Hepatocyte (in vitro differentiated cells): ENCODE measurements around the gene CCNT1. TPM values are rescaled to one million over a fixed set of nuclear protein-coding genes. Genes with fewer than 3 reads are reported as not detected.

ENCODE experiments used
- DNase-seq: peaks from one replicate; pipeline ENCODE4 v3.0.0-alpha.2; 2016; ENCODE audit warnings: low spot score
- H2AFZ ChIP-seq: fragments of 200-600 bp; sonication (generic); 2 replicates; pipeline ENCODE4 v1.6.0; 2016; ENCODE audit warnings: antibody characterized with exemption, mild to moderate bottlenecking
- H3K27ac ChIP-seq: fragments of 200-600 bp; sonication (generic); 2 replicates; pipeline ENCODE4 v1.5.1; 2016; ENCODE audit warnings: mild to moderate bottlenecking
- H3K27me3 ChIP-seq: fragments of 200-600 bp; sonication (generic); 2 replicates; pipeline ENCODE4 v1.6.1; 2016
- H3K36me3 ChIP-seq: fragments of 200-600 bp; sonication (generic); replicated peaks from 2 replicates; pipeline ENCODE4 v1.5.1; 2016; ENCODE audit warnings: low read depth; ENCODE audit not compliant: insufficient read depth
- H3K4me1 ChIP-seq: fragments of 200-600 bp; sonication (generic); 2 replicates; pipeline ENCODE4 v1.5.1; 2016; ENCODE audit warnings: mild to moderate bottlenecking, moderate library complexity; ENCODE audit not compliant: insufficient read depth
- H3K4me2 ChIP-seq: fragments of 200-600 bp; sonication (generic); 2 replicates; pipeline ENCODE4 v1.6.0; 2016
- H3K4me3 ChIP-seq: fragments of 200-600 bp; sonication (generic); 2 replicates; pipeline ENCODE4 v1.5.1; 2016; ENCODE audit warnings: mild to moderate bottlenecking
- H3K79me2 ChIP-seq: fragments of 200-600 bp; sonication (generic); 2 replicates; pipeline ENCODE4 v1.6.0; 2017; ENCODE audit warnings: mild to moderate bottlenecking
- H3K9me2 ChIP-seq: fragments of 200-600 bp; sonication (generic); replicated peaks from 2 replicates; pipeline ENCODE4 v1.6.0; 2017; ENCODE audit warnings: mild to moderate bottlenecking; ENCODE audit not compliant: insufficient read depth
- H3K9me3 ChIP-seq: fragments of 200-600 bp; sonication (generic); 2 replicates; pipeline ENCODE4 v1.5.1; 2016; ENCODE audit warnings: low read depth, mild to moderate bottlenecking
- H4K20me1 ChIP-seq: fragments of 200-600 bp; sonication (generic); 2 replicates; pipeline ENCODE4 v1.6.0; 2016; ENCODE audit warnings: mild to moderate bottlenecking; ENCODE audit not compliant: insufficient read depth, poor library complexity, severe bottlenecking
- CTCF ChIP-seq: fragments of 200-600 bp; sonication (generic); IDR thresholded peaks from 2 replicates; pipeline ENCODE4 v1.5.1; 2016; ENCODE audit warnings: antibody characterized with exemption, mild to moderate bottlenecking; ENCODE audit not compliant: poor library complexity
- EZH2 ChIP-seq: fragments of 200-600 bp; sonication (generic); IDR thresholded peaks from 2 replicates; pipeline ENCODE4 v1.6.1; 2016; ENCODE audit warnings: antibody characterized with exemption, mild to moderate bottlenecking, borderline replicate concordance
- EZH2phosphoT487 ChIP-seq: fragments of 200-600 bp; sonication (generic); IDR thresholded peaks from one replicate; pipeline ENCODE4 v1.6.1; 2018; ENCODE audit warnings: antibody characterized with exemption, mild to moderate bottlenecking, low read depth, moderate library complexity; ENCODE audit not compliant: unreplicated experiment, severe bottlenecking
- WGBS: methylation state at CpG from one replicate; pipeline ENCODE4 v1.1.6; 2016; ENCODE audit warnings: low lambda C conversion rate; ENCODE audit errors: missing lambda C conversion rate; 5-methylcytosine and 5-hydroxymethylcytosine counted together
- polyA plus RNA-seq: library from polyadenylated mRNA; unstranded; fragments of >200 nt; fragmentation: Nextera tagmentation; extraction: Ambion mirVana; gene quantifications from 2 replicates; pipeline ENCODE4 v1.2.1, GENCODE V29; 2016
- total RNA-seq: library from RNA; depleted of rRNA; stranded (reverse); fragments of >200 nt; gene quantifications from 2 replicates; pipeline ENCODE4 v1.2.3, GENCODE V29; 2014

The CCNT1 gene
- total and polyA plus RNA-seq, 2 experiments from 2014 or later = 5.2 to 27.0 TPM

GRCh38 chr12:48758737-48759136 lies 42.2 kb upstream of the CCNT1 start:
- TF ChIP-seq CTCF (no peak), EZH2 (no peak), EZH2phosphoT487 (no peak)
- no peak for DNase-seq

GRCh38 chr12:48758186-48758585 lies 41.7 kb upstream of the CCNT1 start:
- Histone ChIP-seq H3K9me3 (no peaks in the 10 kb centered on the region), H3K36me3 (no peaks in the 10 kb centered on the region), H3K79me2 (no peaks in the 10 kb centered on the region), H2AFZ (peak overlapping the region; percentile 47), H3K4me2 (peak overlapping the region; percentile 29), H3K27ac (peak overlapping the region; percentile 79), H3K4me1 (no peaks in the 10 kb centered on the region), H3K27me3 (no peaks in the 10 kb centered on the region), H3K4me3 (no peak overlapping the region), H3K9me2 (no peaks in the 10 kb centered on the region), H4K20me1 (no peaks in the 10 kb centered on the region)
- no peak for TF ChIP-seq EZH2
- TF ChIP-seq EZH2phosphoT487 = no peak
- TF ChIP-seq CTCF = no peak
- 76% methylated on average over 4 of the region's 4 CpGs for WGBS
- DNase-seq = no peak

More at GRCh38 chr12:48758737-48759136, 42.2 kb upstream of the CCNT1 start:
- peak overlapping the region; percentile 47 for H2AFZ ChIP-seq
- H3K27ac ChIP-seq = peak overlapping the region; percentile 79
- peak overlapping the region; percentile 29 for H3K4me2 ChIP-seq
- no peaks in the 10 kb centered on the region for H3K9me3 ChIP-seq
- no peaks in the 10 kb centered on the region for H3K79me2 ChIP-seq
- no peaks in the 10 kb centered on the region for H4K20me1 ChIP-seq
- H3K4me1 ChIP-seq = no peaks in the 10 kb centered on the region
- H3K9me2 ChIP-seq = no peaks in the 10 kb centered on the region
- H3K27me3 ChIP-seq = no peaks in the 10 kb centered on the region
- no peaks in the 10 kb centered on the region for H3K36me3 ChIP-seq
- H3K4me3 ChIP-seq = no peak overlapping the region

GRCh38 chr12:48750769-48751356 lies 34.4 kb upstream of the CCNT1 start:
- H3K27me3 ChIP-seq = no peaks in the 10 kb centered on the region
- no peak overlapping the region for H2AFZ ChIP-seq
- TF ChIP-seq EZH2 (no peak), CTCF (no peak), EZH2phosphoT487 (no peak)
- no peaks in the 10 kb centered on the region for H3K4me1 ChIP-seq
- no peaks in the 10 kb centered on the region for H3K79me2 ChIP-seq
- no peak overlapping the region for H3K4me3 ChIP-seq
- no peaks in the 10 kb centered on the region for H3K36me3 ChIP-seq
- no peak for DNase-seq
- WGBS = 67% methylated on average over 2 of the region's 2 CpGs
- H3K27ac ChIP-seq = no peak overlapping the region
- no peaks in the 10 kb centered on the region for H4K20me1 ChIP-seq
- no peaks in the 10 kb centered on the region for H3K9me3 ChIP-seq
- H3K4me2 ChIP-seq = no peak overlapping the region
- H3K9me2 ChIP-seq = no peaks in the 10 kb centered on the region

- Histone ChIP-seq H3K4me2 (no peak overlapping the region), H3K9me2 (no peaks in the 10 kb centered on the region), H2AFZ (no peak overlapping the region), H3K4me3 (no peak overlapping the region), H3K27ac (no peak overlapping the region), H3K27me3 (no peaks in the 10 kb centered on the region), H4K20me1 (no peaks in the 10 kb centered on the region), H3K36me3 (no peaks in the 10 kb centered on the region), H3K4me1 (no peaks in the 10 kb centered on the region), H3K79me2 (no peaks in the 10 kb centered on the region), H3K9me3 (no peaks in the 10 kb centered on the region)
- TF ChIP-seq CTCF (no peak), EZH2 (no peak), EZH2phosphoT487 (no peak)
- 90% methylated on average over 1 of the region's 1 CpG for WGBS
- no peak for DNase-seq
These were observed 33.7 kb upstream of the CCNT1 start for GRCh38 chr12:48750215-48750614.
